ENCODE results near the gene F3. TPM values are rescaled to one million over a fixed set of nuclear protein-coding genes. Genes with fewer than 3 reads are reported as not detected.

The F3 gene
- total RNA-seq, 1 experiment from 2014 or later = 58.5 TPM

DNA sequence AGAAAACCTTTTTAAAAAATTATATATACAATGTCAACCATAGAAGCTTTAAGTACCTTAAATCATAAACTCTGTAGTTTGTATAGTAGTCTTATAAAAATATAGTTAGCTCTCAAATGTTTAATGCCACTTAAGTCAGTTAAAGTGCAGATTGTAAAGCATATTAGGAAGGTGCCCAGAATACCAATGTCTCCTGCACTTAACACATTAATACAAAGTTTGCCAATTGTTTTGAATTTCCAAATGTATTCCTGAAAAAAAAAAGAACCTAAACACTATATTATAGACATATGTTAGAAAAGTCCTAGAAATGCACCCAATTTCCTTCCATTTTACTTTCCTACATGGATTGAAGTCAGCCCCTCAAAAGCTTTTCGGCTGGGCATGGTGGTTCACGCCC lies 12.1 kb downstream of the F3 start:
- Histone ChIP-seq H3K4me1 (ENCODE audit: control insufficient read depth in 1 of 2, insufficient read depth in 2 of 2, low read length in 2 of 2) (peaks cover 4 to 23% of the 10 kb centered on the region in 2 experiments; a peak in 3 of 4 replicates), H3K36me3 (ENCODE audit: control insufficient read depth in 1 of 2, insufficient read depth in 2 of 2, low read length in 2 of 2) (peaks cover 6 to 39% of the 10 kb centered on the region in 2 experiments; a peak in 3 of 4 replicates), H3K27ac (ENCODE audit: low read depth, low read length) (no peak overlapping the region), H3K4me2 (ENCODE audit: low read length) (no peak overlapping the region), H3K9me2 (ENCODE audit: insufficient read depth) (no peaks in the 10 kb centered on the region), H3K9ac (ENCODE audit: low read length) (no peak overlapping the region), H2AFZ (ENCODE audit: low read depth, low read length, poor library complexity, severe bottlenecking) (no peak overlapping the region), H3K27me3 (ENCODE audit: insufficient read depth, low read length) (no peaks in the 10 kb centered on the region), H3K79me2 (ENCODE audit: insufficient read depth, low read length) (peaks cover 16% of the 10 kb centered on the region), H3K4me3 (replicated peaks in 1 of 2; ENCODE audit: low read depth in 1 of 2, low read length in 2 of 2) (no peak overlapping the region), H3K9me3 (ENCODE audit: control insufficient read depth in 1 of 2, insufficient read depth in 1 of 2, low read depth in 1 of 2, low read length in 2 of 2) (no peaks in the 10 kb centered on the region), H4K20me1 (ENCODE audit: insufficient read depth) (peaks cover 3% of the 10 kb centered on the region; the same call in 1 of the 2 replicates)
- no peak for ATAC-seq
- ChIA-PET CTCF (interaction anchor here (1.2 kb wide), 1 partner anchor 512 kb away, joined by 3 read pairs; no protein-coding TSS in a partner anchor), RAD21 (ENCODE audit: low non-redundant PET in 1 of 2, low total read pairs in 2 of 2, uncharacterized antibody in 2 of 2, unreplicated experiment in 2 of 2) (no interaction called here), POLR2A (no interaction called here)
- DNase-seq (ENCODE audit: low read depth, low spot score) = no peak
- no TSS peak for BruUV-seq (replicated peaks)
- no peak for TF ChIP-seq ATF3 (IDR thresholded peaks at IDR 0.05)
- TF ChIP-seq CTCF (IDR thresholded peaks at IDR 0.05 in 2 of 3, conservative IDR thresholded peaks at IDR 0.05 in 1 of 3; ENCODE audit: borderline replicate concordance in 1 of 3, insufficient read depth in 1 of 3, low read depth in 2 of 3, low read length in 2 of 3) = no peak
- TF ChIP-seq REST (IDR thresholded peaks at IDR 0.05; ENCODE audit: low read depth) = no peak
- TF ChIP-seq ZFX (IDR thresholded peaks at IDR 0.05) = no peak
- no peak for TF ChIP-seq MAX (IDR thresholded peaks at IDR 0.05)
- TF ChIP-seq TCF7L2 (IDR thresholded peaks at IDR 0.05; ENCODE audit: borderline replicate concordance, extremely low read depth, insufficient read depth, insufficient read length) = no peak
- TF ChIP-seq EZH2phosphoT487 (IDR thresholded peaks at IDR 0.05; ENCODE audit: borderline replicate concordance) = no peak
- no peak for TF ChIP-seq SRF (IDR thresholded peaks at IDR 0.05; ENCODE audit: low read depth)
- no peak for TF ChIP-seq SIN3A (IDR thresholded peaks at IDR 0.05; ENCODE audit: low read depth)
- no peak for TF ChIP-seq ZBTB33 (IDR thresholded peaks at IDR 0.05; ENCODE audit: extremely low read depth, insufficient replicate concordance, low read length)
- no peak for TF ChIP-seq CEBPB (IDR thresholded peaks at IDR 0.05; ENCODE audit: low read depth)
- TF ChIP-seq POLR2A (IDR thresholded peaks at IDR 0.05; ENCODE audit: borderline replicate concordance, extremely low read depth, insufficient read depth, insufficient read length) = no peak
- TF ChIP-seq POLR2AphosphoS5 (IDR thresholded peaks at IDR 0.05; ENCODE audit: low read depth, low read length) = no peak
- TF ChIP-seq EZH2 (IDR thresholded peaks at IDR 0.05) = no peak
- no peak for TF ChIP-seq ZNF274 (IDR thresholded peaks at IDR 0.05; ENCODE audit: low read depth, low read length)
- TF ChIP-seq EGR1 (IDR thresholded peaks at IDR 0.05; ENCODE audit: low read depth) = no peak
- intact Hi-C loops (cut with micrococcal nuclease) = no loop called here

Data from HCT116 (cell line).